ENCODE measurements around the gene PARVB.

DNA sequence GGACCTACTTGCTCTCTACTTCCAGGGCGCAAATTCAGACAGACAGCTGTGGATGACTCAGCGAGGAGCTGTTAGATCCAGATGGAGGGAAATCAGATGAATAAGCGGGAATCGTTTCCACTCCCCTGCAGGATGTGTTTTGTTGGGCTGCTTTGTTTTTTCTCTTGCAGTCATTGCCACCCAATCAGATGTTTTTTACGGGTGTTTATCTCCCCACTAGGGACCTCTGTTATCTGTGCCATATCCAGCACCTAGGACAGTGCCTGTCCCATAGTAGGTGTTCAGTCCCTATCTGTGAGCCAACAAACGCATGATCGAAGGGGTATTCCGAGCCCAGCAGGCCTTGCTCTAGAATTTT is 105.5 kb downstream of the PARVB start:
- TF ChIP-seq, protein P1, sequence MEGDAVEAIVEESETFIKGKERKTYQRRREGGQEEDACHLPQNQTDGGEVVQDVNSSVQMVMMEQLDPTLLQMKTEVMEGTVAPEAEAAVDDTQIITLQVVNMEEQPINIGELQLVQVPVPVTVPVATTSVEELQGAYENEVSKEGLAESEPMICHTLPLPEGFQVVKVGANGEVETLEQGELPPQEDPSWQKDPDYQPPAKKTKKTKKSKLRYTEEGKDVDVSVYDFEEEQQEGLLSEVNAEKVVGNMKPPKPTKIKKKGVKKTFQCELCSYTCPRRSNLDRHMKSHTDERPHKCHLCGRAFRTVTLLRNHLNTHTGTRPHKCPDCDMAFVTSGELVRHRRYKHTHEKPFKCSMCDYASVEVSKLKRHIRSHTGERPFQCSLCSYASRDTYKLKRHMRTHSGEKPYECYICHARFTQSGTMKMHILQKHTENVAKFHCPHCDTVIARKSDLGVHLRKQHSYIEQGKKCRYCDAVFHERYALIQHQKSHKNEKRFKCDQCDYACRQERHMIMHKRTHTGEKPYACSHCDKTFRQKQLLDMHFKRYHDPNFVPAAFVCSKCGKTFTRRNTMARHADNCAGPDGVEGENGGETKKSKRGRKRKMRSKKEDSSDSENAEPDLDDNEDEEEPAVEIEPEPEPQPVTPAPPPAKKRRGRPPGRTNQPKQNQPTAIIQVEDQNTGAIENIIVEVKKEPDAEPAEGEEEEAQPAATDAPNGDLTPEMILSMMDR (IDR thresholded peaks at IDR 0.05): no peak
- TF ChIP-seq POLR2A (IDR thresholded peaks at IDR 0.05): no peak

All from esophagus squamous epithelium (tissue), 4 donors.